H1 (cell line): ENCODE measurements around the gene NMT1. TPM values are rescaled to one million over a fixed set of nuclear protein-coding genes. Genes with fewer than 3 reads are reported as not detected.

Experiments
- CTCF ChIA-PET: fragments of 300-600 bp; sonication (Branson Sonifier 250); formaldehyde crosslinking; loops from one replicate; lab custom pipeline; 2021; ENCODE audit not compliant: partially characterized antibody; lab: Charles Lee
- POLR2A ChIA-PET: fragments of 300-600 bp; sonication (Branson Sonifier 250); formaldehyde crosslinking; loops from one replicate; lab custom pipeline; 2021; ENCODE audit warnings: inconsistent platforms; ENCODE audit not compliant: partially characterized antibody; lab: Charles Lee
- DNase-seq, 2 experiments: peaks; one replicate each; pipeline versions ENCODE4 v3.0.0 to v3.0.0-alpha.2; 2010 to 2022; ENCODE audit warnings: low spot score in 2 of 2, low read depth in 1 of 2, mixed read lengths in 1 of 2
- FAIRE-seq: peaks from 2 replicates; lab custom pipeline; 2011; peaks lifted over from hg19 to GRCh38; lab: Jason Lieb, UNC
- H2AFZ ChIP-seq: 2 replicates; pipeline ENCODE4 v1.8.1; 2012; ENCODE audit warnings: low read length, inconsistent platforms
- H2AK5ac ChIP-seq: 2 replicates; pipeline ENCODE4 v1.6.1; 2013; ENCODE audit warnings: low read depth, low read length
- H2BK120ac ChIP-seq: replicated peaks from 2 replicates; pipeline ENCODE3; 2013; ENCODE audit warnings: low read depth, low read length, inconsistent platforms
- H2BK12ac ChIP-seq: 2 replicates; pipeline ENCODE4 v1.6.1; 2013; ENCODE audit warnings: low read depth, low read length
- H2BK15ac ChIP-seq: 2 replicates; pipeline ENCODE4 v1.6.1; 2013; ENCODE audit warnings: low read length
- H2BK20ac ChIP-seq: 2 replicates; pipeline ENCODE4 v1.6.1; 2013; ENCODE audit warnings: low read length
- H2BK5ac ChIP-seq: 2 replicates; pipeline ENCODE4 v1.6.1; 2013; ENCODE audit warnings: low read depth, low read length
- H3K14ac ChIP-seq: 2 replicates; pipeline ENCODE4 v1.6.1; 2013; ENCODE audit warnings: inconsistent platforms; ENCODE audit not compliant: insufficient read length
- H3K18ac ChIP-seq: 2 replicates; pipeline ENCODE4 v1.6.1; 2013; ENCODE audit warnings: low read length; ENCODE audit errors: extremely low read depth
- H3K23ac ChIP-seq: 2 replicates; pipeline ENCODE4 v1.6.1; 2013; ENCODE audit warnings: inconsistent platforms; ENCODE audit not compliant: insufficient read length
- H3K23me2 ChIP-seq: 2 replicates; pipeline ENCODE4 v1.6.1; 2013; ENCODE audit warnings: low read depth, low read length
- H3K27ac ChIP-seq: 2 replicates; pipeline ENCODE4 v1.6.1; 2011; ENCODE audit warnings: low read depth, low read length, inconsistent platforms
- H3K27me3 ChIP-seq, 4 experiments: replicated peaks in 1 of 4; 1 replicate in 1 of 4; 2 replicates in 3 of 4; pipeline versions ENCODE4 v1.6.1 to v1.8.1; 2011 to 2013; ENCODE audit warnings: low read length in 3 of 4, mild to moderate bottlenecking in 3 of 4, inconsistent platforms in 2 of 4, mixed read lengths in 2 of 4, moderate library complexity in 1 of 4; ENCODE audit not compliant: control insufficient read depth in 3 of 4, insufficient read depth in 3 of 4; ENCODE audit errors: extremely low read depth in 1 of 4
- H3K36me3 ChIP-seq, 4 experiments: 2 replicates each; pipeline versions ENCODE4 v1.6.1 to v1.8.1; 2011 to 2013; ENCODE audit warnings: mild to moderate bottlenecking in 4 of 4, low read length in 3 of 4, moderate library complexity in 2 of 4, control low read depth in 1 of 4, inconsistent platforms in 1 of 4; ENCODE audit not compliant: insufficient read depth in 4 of 4, control insufficient read depth in 2 of 4
- H3K4ac ChIP-seq: replicated peaks from 2 replicates; pipeline ENCODE3; 2013; ENCODE audit warnings: low read length, low read depth, mixed read lengths, inconsistent platforms; ENCODE audit not compliant: insufficient read length
- H3K4me1 ChIP-seq, 4 experiments: replicated peaks in 1 of 4; 1 replicate in 1 of 4; 2 replicates in 3 of 4; pipeline versions ENCODE4 v1.6.1 to v1.8.1; 2011 to 2013; ENCODE audit warnings: low read length in 3 of 4, inconsistent platforms in 2 of 4, mixed read lengths in 1 of 4; ENCODE audit not compliant: insufficient read depth in 4 of 4, control insufficient read depth in 3 of 4
- H3K4me2 ChIP-seq, 2 experiments: 2 replicates each; pipeline versions ENCODE4 v1.6.1 to v1.8.1; 2011 to 2013; ENCODE audit warnings: low read depth in 2 of 2, low read length in 2 of 2, control low read depth in 1 of 2, inconsistent platforms in 1 of 2, mild to moderate bottlenecking in 1 of 2; ENCODE audit not compliant: insufficient read depth in 1 of 2
- H3K4me3 ChIP-seq, 4 experiments: fragments of 200-600, 300-600 bp in 1 of 4; sonication (generic), shearing (Covaris generic), sonication (Bioruptor Twin) in 1 of 4; 2 replicates each; pipeline versions ENCODE4 v1.5.1 to v1.8.1; 2011 to 2016; ENCODE audit warnings: low read length in 4 of 4, low read depth in 3 of 4, control low read depth in 2 of 4, inconsistent platforms in 2 of 4, mild to moderate bottlenecking in 2 of 4, mixed read lengths in 1 of 4, moderate library complexity in 1 of 4; ENCODE audit not compliant: insufficient read depth in 2 of 4; ENCODE audit errors: extremely low read depth in 1 of 4
- H3K56ac ChIP-seq: replicated peaks from 2 replicates; pipeline ENCODE3; 2013; ENCODE audit warnings: low read depth, mild to moderate bottlenecking, mixed read lengths, low read length, inconsistent platforms; ENCODE audit not compliant: insufficient read length
- H3K79me1 ChIP-seq: 2 replicates; pipeline ENCODE4 v1.6.1; 2013; ENCODE audit warnings: low read depth, low read length, control low read depth
- H3K79me2 ChIP-seq, 2 experiments: 2 replicates each; pipeline versions ENCODE4 v1.6.1 to v1.8.1; 2012 to 2013; ENCODE audit warnings: low read length in 2 of 2, mild to moderate bottlenecking in 2 of 2, inconsistent platforms in 1 of 2; ENCODE audit not compliant: insufficient read depth in 2 of 2, control insufficient read depth in 1 of 2
- H3K9ac ChIP-seq, 4 experiments: replicated peaks in 1 of 4; 1 replicate in 1 of 4; 2 replicates in 3 of 4; pipeline versions ENCODE4 v1.6.1 to v1.8.1; 2011 to 2013; ENCODE audit warnings: low read depth in 3 of 4, low read length in 3 of 4, control low read depth in 2 of 4, mild to moderate bottlenecking in 2 of 4, moderate library complexity in 2 of 4, inconsistent platforms in 1 of 4; ENCODE audit errors: extremely low read depth in 1 of 4
- H3K9me3 ChIP-seq, 2 experiments: 2 replicates each; pipeline versions ENCODE4 v1.6.1 to v1.8.1; 2012 to 2013; ENCODE audit warnings: mild to moderate bottlenecking in 2 of 2, moderate library complexity in 2 of 2, control low read depth in 1 of 2, inconsistent platforms in 1 of 2, low read depth in 1 of 2, low read length in 1 of 2, mixed read lengths in 1 of 2; ENCODE audit not compliant: insufficient read depth in 2 of 2
- H4K20me1 ChIP-seq, 2 experiments: replicated peaks in 1 of 2; 2 replicates each; pipeline versions ENCODE3 to v1.8.1; 2011 to 2013; ENCODE audit warnings: inconsistent platforms in 2 of 2, low read length in 2 of 2, mild to moderate bottlenecking in 1 of 2; ENCODE audit not compliant: insufficient read depth in 2 of 2, control insufficient read depth in 1 of 2
- H4K5ac ChIP-seq: 2 replicates; pipeline ENCODE4 v1.6.1; 2013; ENCODE audit warnings: low read length, low read depth, mixed read lengths, inconsistent platforms; ENCODE audit not compliant: insufficient read length
- H4K8ac ChIP-seq: 2 replicates; pipeline ENCODE4 v1.8.0; 2013; ENCODE audit warnings: mild to moderate bottlenecking, moderate library complexity, low read length, inconsistent platforms; ENCODE audit not compliant: insufficient read depth; ENCODE audit errors: extremely low read depth
- H4K91ac ChIP-seq: replicated peaks from 2 replicates; pipeline ENCODE3; 2013; ENCODE audit warnings: low read length, mixed read lengths, inconsistent platforms; ENCODE audit not compliant: insufficient read length
- RBBP5 ChIP-seq: IDR thresholded peaks from 2 replicates; pipeline ENCODE4 v1.7.1; 2012; ENCODE audit warnings: low read depth, mild to moderate bottlenecking, inconsistent platforms, low read length, moderate library complexity, borderline replicate concordance
- TEAD4 ChIP-seq: IDR thresholded peaks from 2 replicates; pipeline ENCODE4 v1.6.1; 2012; ENCODE audit warnings: low read depth, low read length, inconsistent platforms, mixed read lengths
- WGBS, 2 experiments: shearing (Covaris generic) in 1 of 2; methylation state at CpG; one replicate each; pipeline versions ENCODE4 v1.1.6 to v1.1.7; 2013 to 2015; ENCODE audit warnings: low lambda C conversion rate in 2 of 2, mixed read lengths in 2 of 2, inconsistent platforms in 1 of 2, low coverage in 1 of 2, missing lambda C conversion rate in 1 of 2; ENCODE audit not compliant: insufficient replicate concordance in 2 of 2, insufficient coverage in 1 of 2, insufficient read length in 1 of 2; ENCODE audit errors: extremely low coverage in 1 of 2, missing lambda C conversion rate in 1 of 2; 5-methylcytosine and 5-hydroxymethylcytosine counted together
- polyA plus RNA-seq, 7 experiments: library from polyadenylated mRNA; depleted of rRNA in 3 of 7; stranded (reverse) in 5 of 7; unstranded in 2 of 7; fragments of >200 nt in 5 of 7; fragments of 200-250 nt in 2 of 7; gene quantifications; 1 replicate in 5 of 7; 2 replicates in 1 of 7; 4 replicates in 1 of 7; pipeline versions ENCODE4 v1.2.1 to v1.2.3, GENCODE V29; 2011 to 2013; ENCODE audit warnings: missing spikeins in 2 of 7, mixed read lengths in 2 of 7
- total RNA-seq: library from RNA; stranded (reverse); fragmentation: NEBNext Ultra II Directional; extraction: Animal tissue kit (Norgen Biotek cat#: 25700); gene quantifications from 2 replicates; pipeline ENCODE4 v1.2.1, GENCODE V29; 2021

The NMT1 gene
- total and polyA plus RNA-seq, 2 of the 8 experiments (the other 6 are each of a cell fraction or from before 2014, with no cell fraction given), result 42.9 to 149 TPM

DNA sequence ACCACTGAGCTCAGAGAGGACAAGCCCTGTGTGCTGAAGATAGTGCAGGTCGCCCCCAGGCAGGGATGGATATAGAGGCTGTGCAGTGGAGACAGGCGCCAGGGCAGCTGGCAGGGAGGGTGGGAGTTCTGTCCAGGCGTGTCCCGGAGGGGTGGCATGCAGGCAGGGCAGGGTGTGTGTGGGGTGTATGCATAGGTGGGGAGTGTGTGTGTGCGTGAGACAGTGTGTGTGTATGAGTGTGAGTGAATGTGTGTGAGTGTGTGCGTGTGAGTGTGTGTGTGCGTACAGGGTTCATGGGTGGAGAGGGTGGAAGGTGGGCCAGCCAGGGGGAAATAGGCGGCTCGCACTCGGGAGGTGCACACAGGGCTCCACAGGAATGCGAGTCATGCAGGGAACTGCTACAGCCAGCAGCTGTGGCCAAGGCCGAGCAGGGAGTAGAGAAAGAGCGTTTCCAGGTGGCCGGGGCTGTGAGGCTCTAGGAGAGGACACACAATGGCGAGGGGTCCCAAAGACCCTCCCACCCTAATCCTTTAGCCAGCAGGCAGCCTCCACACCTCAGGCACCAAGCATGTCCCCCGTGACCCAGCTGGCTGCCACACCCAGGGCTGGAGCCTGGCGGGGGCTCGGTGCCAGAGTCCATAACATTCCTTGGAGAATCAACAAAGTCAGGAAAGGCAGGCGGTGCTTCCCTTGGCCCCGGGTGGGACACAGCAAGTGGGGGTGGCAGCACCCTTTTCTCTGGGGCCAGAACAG, 66.6 kb downstream of the NMT1 start:
- Histone ChIP-seq H2AFZ (no peak overlapping the region), H2BK5ac (peak overlapping the region; percentile 97), H3K9ac (peak overlapping the region in 1 of 4 experiments; percentile 7; a peak in 1 of 7 replicates), H3K79me1 (no peaks in the 10 kb centered on the region), H3K23me2 (peaks cover 4% of the 10 kb centered on the region; the same call in 1 of the 2 replicates), H3K27ac (0 out of 2 replicates have a peak overlapping the region, but pooled peaks have one; percentile 11), H2BK12ac (peak overlapping the region; percentile 96; the same call in 1 of the 2 replicates), H3K4me2 (no peak overlapping the region), H3K9me3 (no peaks in the 10 kb centered on the region), H3K18ac (peak overlapping the region; percentile 83), H4K5ac (peak overlapping the region; percentile 55), H2BK20ac (peak overlapping the region; percentile 72; the same call in 1 of the 2 replicates), H3K79me2 (no peaks in the 10 kb centered on the region), H3K4me1 (peaks cover 0 to 20% (median 11%) of the 10 kb centered on the region in 4 experiments; a peak in 5 of 7 replicates), H3K4ac (peak overlapping the region; percentile 72), H2AK5ac (peak overlapping the region; percentile 58; the same call in 1 of the 2 replicates), H3K36me3 (no peaks in the 10 kb centered on the region), H3K14ac (peak overlapping the region; percentile 0), H3K56ac (peak overlapping the region; percentile 73), H2BK15ac (peak overlapping the region; percentile 61; the same call in 1 of the 2 replicates), H2BK120ac (peak overlapping the region; percentile 64), H4K20me1 (peaks cover 5 to 11% of the 10 kb centered on the region in 2 experiments), H3K23ac (no peak overlapping the region), H3K4me3 (no peak overlapping the region), H3K27me3 (no peaks in the 10 kb centered on the region), H4K91ac (peak overlapping the region; percentile 100), H4K8ac (peak overlapping the region; percentile 74; the same call in 1 of the 2 replicates)
- DNase-seq (no peak), FAIRE-seq (no peak)
- TF ChIP-seq RBBP5 (no peak), TEAD4 (0 out of 2 replicates have a peak, but pooled peaks have one; percentile 28)
- 81% methylated on average over 20 of the region's 20 CpGs; no CpG with 5 or more reads in 1 of the 2 experiments for WGBS, 2 experiments
- ChIA-PET CTCF (interaction anchor here (0.7 to 8.7 kb wide), 12 partner anchors 8 to 207 kb away, joined by 3 to 69 read pairs (median 4); partner anchors contain the start of gene ACBD4), POLR2A (interaction anchor here (0.7 to 15.8 kb wide), 5 partner anchors 12 to 93 kb away, joined by 3 to 185 read pairs (median 5); partner anchors contain the start of genes HEXIM1 and HEXIM2)
